K562 (cell line): ENCODE results near the gene RHCG. TPM values are rescaled to one million over a fixed set of nuclear protein-coding genes. Genes with fewer than 3 reads are reported as not detected.

ENCODE experiments used
- ATF7 ChIP-seq: fragments of 450-650 bp; IDR thresholded peaks from 2 replicates; pipeline ENCODE4 v1.7.1; 2014; ENCODE audit warnings: mild to moderate bottlenecking, moderate library complexity
- FOXO4 ChIP-seq: fragments of 450-650 bp; formaldehyde crosslinking; IDR thresholded peaks from 2 replicates; pipeline ENCODE4 v1.4.0; 2020; ENCODE audit warnings: mild to moderate bottlenecking, moderate library complexity
- RERE ChIP-seq: sonication (generic); formaldehyde crosslinking; IDR thresholded peaks from 2 replicates; pipeline ENCODE4 v1.8.0; 2023; ENCODE audit warnings: missing genetic modification reagents, mild to moderate bottlenecking, borderline replicate concordance
- polyA plus RNA-seq, 8 experiments: library from polyadenylated mRNA; depleted of rRNA in 4 of 8; stranded (reverse) in 5 of 8; unstranded in 3 of 8; fragments of >200 nt; fragmentation: Nextera tagmentation in 2 of 8; fragmentation: Illumina TruSeq in 1 of 8; extraction: Ambion mirVana in 2 of 8; extraction: Trizol in 1 of 8; gene quantifications; 2 replicates each; pipeline versions ENCODE4 v1.2.1 to v1.2.3, GENCODE V29; 2011 to 2014; ENCODE audit warnings: inconsistent platforms in 1 of 8, missing spikeins in 1 of 8
- total RNA-seq, 7 experiments: library from RNA; depleted of rRNA in 6 of 7; stranded (reverse); fragments of >200 nt in 6 of 7; fragmentation: Illumina TruSeq in 2 of 7; extraction: Trizol in 2 of 7; gene quantifications; 2 replicates each; pipeline versions ENCODE4 v1.2.1 to v1.2.3, GENCODE V29; 2011 to 2021; ENCODE audit warnings: low replicate concordance in 1 of 7
- TF ChIP-seq, protein P1 (sequence below): fragments of 450-650 bp; formaldehyde crosslinking; conservative IDR thresholded peaks from 2 replicates; pipeline ENCODE4 v1.4.0; 2022; ENCODE audit warnings: mild to moderate bottlenecking, missing genetic modification characterization

The RHCG gene
- total and polyA plus RNA-seq, 9 of the 15 experiments (the other 6 are each of a cell fraction or from before 2014, with no cell fraction given): not detected

DNA sequence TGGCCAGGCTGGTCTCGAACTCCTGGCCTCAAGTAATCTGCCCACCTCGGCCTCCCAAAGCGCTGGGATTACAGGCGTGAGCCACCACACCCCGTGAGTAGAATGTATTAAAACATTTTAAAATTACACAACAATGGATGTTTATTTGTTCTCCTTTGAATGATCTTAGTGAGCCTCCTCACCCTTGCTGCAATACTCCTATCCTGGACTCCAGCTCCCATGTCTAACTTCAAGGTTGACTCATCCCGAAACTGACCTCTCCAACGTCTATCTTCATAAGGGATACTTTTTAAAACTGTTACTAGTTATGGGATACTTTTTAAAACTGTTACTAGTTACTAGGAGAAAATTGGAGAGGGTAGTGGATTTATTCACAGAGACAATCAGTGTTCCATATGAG lies 17.8 kb upstream of the RHCG start (continued):
- TF ChIP-seq FOXO4 (no peak), ATF7 (no peak), RERE (CRISPR knock-in tag) (no peak)
- TF ChIP-seq, protein P1, sequence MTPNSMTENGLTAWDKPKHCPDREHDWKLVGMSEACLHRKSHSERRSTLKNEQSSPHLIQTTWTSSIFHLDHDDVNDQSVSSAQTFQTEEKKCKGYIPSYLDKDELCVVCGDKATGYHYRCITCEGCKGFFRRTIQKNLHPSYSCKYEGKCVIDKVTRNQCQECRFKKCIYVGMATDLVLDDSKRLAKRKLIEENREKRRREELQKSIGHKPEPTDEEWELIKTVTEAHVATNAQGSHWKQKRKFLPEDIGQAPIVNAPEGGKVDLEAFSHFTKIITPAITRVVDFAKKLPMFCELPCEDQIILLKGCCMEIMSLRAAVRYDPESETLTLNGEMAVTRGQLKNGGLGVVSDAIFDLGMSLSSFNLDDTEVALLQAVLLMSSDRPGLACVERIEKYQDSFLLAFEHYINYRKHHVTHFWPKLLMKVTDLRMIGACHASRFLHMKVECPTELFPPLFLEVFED: no peak
